Choroid plexus epithelial cell (primary cell): ENCODE measurements around the gene TREH.

ENCODE experiments used
- DNase-seq: peaks from one replicate; pipeline ENCODE4 v3.0.0-alpha.2; 2010; ENCODE audit warnings: low read depth
- H3K4me3 ChIP-seq: 2 replicates; pipeline ENCODE4 v1.5.1; 2011; ENCODE audit warnings: low read depth, mild to moderate bottlenecking, control low read depth, low read length, moderate library complexity
- CTCF ChIP-seq: conservative IDR thresholded peaks from 2 replicates; pipeline ENCODE4 v1.5.1; 2011; ENCODE audit warnings: low read depth, mild to moderate bottlenecking, control low read depth, inconsistent platforms, low read length, moderate library complexity

TREH gene

GRCh38 chr11:118670063-118670462 lies 9.4 kb downstream of the TREH start:
- no peak for DNase-seq
- H3K4me3 ChIP-seq: no peak overlapping the region
- no peak for TF ChIP-seq CTCF

GRCh38 chr11:118666371-118666770 lies 13.1 kb downstream of the TREH start:
- no peak overlapping the region for H3K4me3 ChIP-seq
- DNase-seq: no peak
- TF ChIP-seq CTCF: no peak

- no peak overlapping the region for H3K4me3 ChIP-seq
- DNase-seq: no peak
- TF ChIP-seq CTCF: no peak
Measured at GRCh38 chr11:118663902-118664301, 15.5 kb downstream of the TREH start.

GRCh38 chr11:118663381-118663780 lies 16.1 kb downstream of the TREH start:
- no peak for TF ChIP-seq CTCF
- no peak for DNase-seq
- no peak overlapping the region for H3K4me3 ChIP-seq

GRCh38 chr11:118662401-118663271 lies 16.8 kb downstream of the TREH start:
- H3K4me3 ChIP-seq: no peak overlapping the region
- DNase-seq: no peak
- TF ChIP-seq CTCF: no peak

GRCh38 chr11:118661425-118662301 lies 17.8 kb downstream of the TREH start:
- no peak for TF ChIP-seq CTCF
- DNase-seq: no peak
- no peak overlapping the region for H3K4me3 ChIP-seq
